ENCODE data around the gene BASP1. TPM values are rescaled to one million over a fixed set of nuclear protein-coding genes. Genes with fewer than 3 reads are reported as not detected.

The BASP1 gene
- total RNA-seq, 1 donor from 2014 or later, result 69.1 TPM

- H3K27me3 ChIP-seq, result no peaks in the 10 kb centered on the region
- no peaks in the 10 kb centered on the region for H3K9me3 ChIP-seq
- no peaks in the 10 kb centered on the region for H3K4me1 ChIP-seq
- intact Hi-C loops (cut with DNase I), result no loop called here
- no peaks in the 10 kb centered on the region for H3K36me3 ChIP-seq
- no peak overlapping the region for H3K4me3 ChIP-seq
- DNase-seq (ENCODE audit: low spot score in 2 of 2), result no peak
- no peak overlapping the region for H3K27ac ChIP-seq
- no peak for TF ChIP-seq CTCF (IDR thresholded peaks at IDR 0.05)
Measured at GRCh38 chr5:17290540-17290974, 73.1 kb downstream of the BASP1 start.

- Histone ChIP-seq H3K9me3 (no peaks in the 10 kb centered on the region), H3K36me3 (no peaks in the 10 kb centered on the region), H3K27me3 (no peaks in the 10 kb centered on the region), H3K27ac (no peak overlapping the region), H3K4me1 (no peaks in the 10 kb centered on the region), H3K4me3 (no peak overlapping the region)
- no peak for TF ChIP-seq CTCF (IDR thresholded peaks at IDR 0.05)
- intact Hi-C loops (cut with DNase I), result no loop called here
- DNase-seq (ENCODE audit: low spot score in 2 of 2), result no peak
Measured at GRCh38 chr5:17292434-17293015, 75.1 kb downstream of the BASP1 start.

GRCh38 chr5:17294639-17295311, 77.3 kb downstream of the BASP1 start:
- intact Hi-C loops (cut with DNase I), result no loop called here
- DNase-seq (ENCODE audit: low spot score in 2 of 2), result no peak

GRCh38 chr5:17295671-17296070, 78.2 kb downstream of the BASP1 start:
- intact Hi-C loops (cut with DNase I), result no loop called here
- no peak for TF ChIP-seq CTCF (IDR thresholded peaks at IDR 0.05)
- Histone ChIP-seq H3K27ac (no peak overlapping the region), H3K36me3 (no peaks in the 10 kb centered on the region), H3K4me3 (no peak overlapping the region), H3K4me1 (no peaks in the 10 kb centered on the region), H3K9me3 (no peaks in the 10 kb centered on the region), H3K27me3 (no peaks in the 10 kb centered on the region)
- DNase-seq (ENCODE audit: low spot score in 2 of 2), result no peak

More at GRCh38 chr5:17294639-17295311, 77.3 kb downstream of the BASP1 start:
- H3K4me3 ChIP-seq, result no peak overlapping the region
- no peaks in the 10 kb centered on the region for H3K27me3 ChIP-seq
- no peaks in the 10 kb centered on the region for H3K36me3 ChIP-seq
- TF ChIP-seq CTCF (IDR thresholded peaks at IDR 0.05), result no peak
- H3K9me3 ChIP-seq, result no peaks in the 10 kb centered on the region
- no peaks in the 10 kb centered on the region for H3K4me1 ChIP-seq
- no peak overlapping the region for H3K27ac ChIP-seq

- Histone ChIP-seq H3K9me3 (no peaks in the 10 kb centered on the region), H3K4me1 (peaks cover 5 to 37% of the 10 kb centered on the region in 2 donors), H3K27ac (peak overlapping the region; percentile 38 to 44), H3K4me3 (no peak overlapping the region), H3K36me3 (no peaks in the 10 kb centered on the region), H3K27me3 (no peaks in the 10 kb centered on the region)
- DNase-seq (ENCODE audit: low spot score in 2 of 2), result no peak
- intact Hi-C loops (cut with DNase I), result loop anchor here (2.0 to 5.0 kb wide), 2 partner anchors 55 to 83 kb away; no protein-coding TSS in a partner anchor
- no peak for TF ChIP-seq CTCF (IDR thresholded peaks at IDR 0.05)
Measured at GRCh38 chr5:17302106-17302505, 84.7 kb downstream of the BASP1 start.

Data from ascending aorta (tissue), 2 donors.